Metanephros (tissue), 2 donors: Measurements from ENCODE around the gene IRF5. TPM values are rescaled to one million over a fixed set of nuclear protein-coding genes. Genes with fewer than 3 reads are reported as not detected.

Source experiments
- small RNA-seq: library from RNA; depleted of rRNA; stranded (forward); fragments of <200 nt; gene quantifications from one replicate; pipeline ENCODE3, GENCODE V24; 2014; ENCODE audit warnings: low replicate concordance
- total RNA-seq: library from RNA; depleted of rRNA; stranded (reverse); fragments of >200 nt; gene quantifications from one replicate; pipeline ENCODE4 v1.2.3, GENCODE V29; 2014

Gene IRF5, protein sequence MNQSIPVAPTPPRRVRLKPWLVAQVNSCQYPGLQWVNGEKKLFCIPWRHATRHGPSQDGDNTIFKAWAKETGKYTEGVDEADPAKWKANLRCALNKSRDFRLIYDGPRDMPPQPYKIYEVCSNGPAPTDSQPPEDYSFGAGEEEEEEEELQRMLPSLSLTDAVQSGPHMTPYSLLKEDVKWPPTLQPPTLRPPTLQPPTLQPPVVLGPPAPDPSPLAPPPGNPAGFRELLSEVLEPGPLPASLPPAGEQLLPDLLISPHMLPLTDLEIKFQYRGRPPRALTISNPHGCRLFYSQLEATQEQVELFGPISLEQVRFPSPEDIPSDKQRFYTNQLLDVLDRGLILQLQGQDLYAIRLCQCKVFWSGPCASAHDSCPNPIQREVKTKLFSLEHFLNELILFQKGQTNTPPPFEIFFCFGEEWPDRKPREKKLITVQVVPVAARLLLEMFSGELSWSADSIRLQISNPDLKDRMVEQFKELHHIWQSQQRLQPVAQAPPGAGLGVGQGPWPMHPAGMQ
- total RNA-seq: 9.4 TPM

DNA sequence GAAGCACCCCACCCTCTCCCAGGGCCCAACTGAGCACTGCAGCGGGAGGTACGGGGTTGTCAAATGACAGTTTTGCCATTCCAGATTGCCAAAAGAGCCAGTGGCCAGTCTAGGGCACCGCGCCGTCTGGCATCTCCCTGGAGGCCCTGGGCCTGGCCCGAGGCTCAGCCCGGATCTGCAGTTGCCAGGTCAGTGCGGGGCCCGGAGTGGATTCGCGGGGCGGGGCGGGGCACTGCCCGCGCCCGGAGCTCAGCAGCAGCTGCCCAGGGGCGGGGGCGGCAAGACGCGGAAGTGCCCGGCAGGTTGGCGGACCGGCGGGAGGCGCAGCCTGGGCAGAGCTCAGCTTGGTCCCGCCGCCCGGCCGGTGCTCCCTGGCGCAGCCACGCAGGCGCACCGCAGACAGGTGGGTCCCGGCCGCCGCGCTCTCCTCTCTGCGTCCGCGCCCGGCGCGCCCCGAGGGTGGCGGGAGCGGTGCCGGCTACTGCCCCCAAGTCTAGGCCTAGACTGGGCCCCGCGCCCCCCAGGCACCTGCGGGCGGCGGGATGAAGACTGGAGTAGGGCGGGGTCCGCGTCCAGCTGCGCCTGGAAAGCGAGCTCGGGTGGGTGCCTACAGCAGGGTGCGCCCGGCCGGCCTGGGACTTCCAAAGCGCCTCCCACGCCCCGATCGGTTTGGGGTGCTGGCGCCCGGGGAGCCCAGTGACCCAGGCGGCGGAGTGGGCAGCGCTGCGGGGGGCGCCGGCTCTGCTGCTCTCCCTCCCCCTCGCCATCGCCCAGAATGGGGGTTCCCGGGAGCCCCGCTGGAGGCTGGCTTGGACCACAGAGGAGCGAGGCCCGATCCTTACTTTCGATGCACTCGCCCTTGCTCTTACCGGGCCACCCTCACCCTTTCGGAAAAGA lies at the start of gene IRF5:
IRF5 (plus strand) TSS at position 281 of the 897 bp plus-strand sequence. CDS start 4,155 bp downstream, outside the sequence.

DNA sequence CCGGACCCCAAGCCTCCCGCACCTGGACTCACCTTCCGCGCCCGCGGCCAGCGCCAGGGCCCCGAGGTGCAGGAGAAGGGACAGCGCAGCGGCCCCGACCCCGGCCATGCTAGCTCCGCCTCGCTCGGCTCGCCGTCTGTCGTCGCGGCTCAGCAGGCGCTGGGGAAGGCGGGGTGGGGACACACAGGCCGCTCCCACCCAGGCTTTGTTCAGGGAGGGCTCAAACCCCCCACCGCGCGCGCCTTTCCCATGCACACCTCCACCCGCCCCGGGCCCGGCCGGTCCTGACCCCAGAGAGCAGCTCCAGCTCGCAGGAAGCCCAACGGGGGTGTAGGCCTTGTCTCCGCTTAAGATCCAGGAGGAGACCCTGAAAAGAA lies 27.2 kb upstream of the IRF5 start, which contains the start of gene KCP:
KCP (minus strand) TSS at position 141 of the 377 bp plus-strand sequence; CDS start at position 108, 33 bp downstream.

Small RNA genes within 50 kb of the gene (small RNA-seq; reads per million reads assigned to genes)
- not detected for gene RN7SL306P

Other genes starting within 250 kb of the IRF5 start
- 80.8 TPM for gene CALU, start 198.6 kb upstream of the IRF5 start, total RNA-seq
- not detected for gene OPN1SW, start 162.1 kb upstream of the IRF5 start, total RNA-seq
- 13.8 TPM for gene CCDC136, start 146.0 kb upstream of the IRF5 start, total RNA-seq
- 190 TPM for gene FLNC, start 107.5 kb upstream of the IRF5 start, total RNA-seq
- 120 TPM for gene ATP6V1F, start 75.1 kb upstream of the IRF5 start, total RNA-seq
- 16.2 TPM for gene KCP, start 27.2 kb upstream of the IRF5 start, total RNA-seq
- 51.3 TPM for gene TNPO3, start 117.2 kb downstream of the IRF5 start, total RNA-seq
- 52.7 TPM for gene TSPAN33, start 206.8 kb downstream of the IRF5 start, total RNA-seq